Activated CD4-positive, alpha-beta T cell treated with anti-CD3 and anti-CD28 coated beads for 36 hours (primary cell): ENCODE data around the gene KAZN. TPM values are rescaled to one million over a fixed set of nuclear protein-coding genes. Genes with fewer than 3 reads are reported as not detected.

Experiments used
- ATAC-seq: fragments of 200-7000 bp; cut with Tn5 transposase; one replicate; pipeline ENCODE4 v1.10.0; 2021; ENCODE audit warnings: mild to moderate bottlenecking, moderate library complexity
- CTCF ChIA-PET: fragments of 350-600 bp; sonication (Branson Sonifier 250); formaldehyde crosslinking; loops from one replicate; lab custom pipeline; 2021; ENCODE audit warnings: antibody characterized with exemption; lab: Charles Lee
- POLR2A ChIA-PET: fragments of 350-600 bp; sonication (Branson Sonifier 250); formaldehyde crosslinking; loops from one replicate; lab custom pipeline; 2021; ENCODE audit warnings: antibody characterized with exemption, inconsistent platforms; lab: Charles Lee
- DNase-seq: peaks from one replicate; pipeline ENCODE4 v3.0.0-alpha.2; 2020
- H3K27ac Mint-ChIP-seq: one replicate; pipeline ENCODE4 v1.8.0; 2021; ENCODE audit warnings: mixed read lengths
- H3K27me3 Mint-ChIP-seq: one replicate; pipeline ENCODE4 v1.8.0; 2021; ENCODE audit warnings: mixed read lengths
- H3K36me3 Mint-ChIP-seq: one replicate; pipeline ENCODE4 v1.8.0; 2021; ENCODE audit warnings: low read depth, mixed read lengths
- H3K4me1 Mint-ChIP-seq: one replicate; pipeline ENCODE4 v1.8.0; 2021; ENCODE audit warnings: mixed read lengths
- H3K4me3 Mint-ChIP-seq: one replicate; pipeline ENCODE4 v1.8.0; 2021; ENCODE audit warnings: mild to moderate bottlenecking, moderate library complexity, mixed read lengths
- H3K9me3 Mint-ChIP-seq: one replicate; pipeline ENCODE4 v1.8.0; 2021; ENCODE audit warnings: low read depth, mixed read lengths
- intact Hi-C, 2 experiments: fragments of 100-400 bp; cut with DNase I in 1 of 2; cut with micrococcal nuclease in 1 of 2; formaldehyde crosslinking; loops; one replicate each; pipeline versions ENCODE4 v1.14.2 to v1.15.1; 2022 to 2024; cut with DNase I, micrococcal nuclease
- total RNA-seq, 2 experiments: library from RNA; stranded (reverse); gene quantifications; one replicate each; pipeline ENCODE4 v1.2.3, GENCODE V29; 2021

The KAZN gene
- total RNA-seq, 2 experiments from 2014 or later = 0.89 to 0.90 TPM

GRCh38 chr1:14778541-14778897 is 180.0 kb downstream of the KAZN start:
- ChIA-PET CTCF (interaction anchor here (0.6 to 1.4 kb wide), 5 partner anchors 10 to 1134 kb away, joined by 3 to 5 read pairs (median 4); no protein-coding TSS in a partner anchor), POLR2A (no interaction called here)
- H3K27ac Mint-ChIP-seq = no peak overlapping the region
- no peaks in the 10 kb centered on the region for H3K9me3 Mint-ChIP-seq
- no peak for DNase-seq
- intact Hi-C loops = loop anchor here in 1 of 2 experiments (5.0 kb wide), 1 partner anchor 269 kb away; no protein-coding TSS in a partner anchor
- H3K4me1 Mint-ChIP-seq = no peaks in the 10 kb centered on the region
- ATAC-seq = no peak
- no peak overlapping the region for H3K4me3 Mint-ChIP-seq
- no peaks in the 10 kb centered on the region for H3K36me3 Mint-ChIP-seq
- peaks cover 3% of the 10 kb centered on the region for H3K27me3 Mint-ChIP-seq

- intact Hi-C loops = loop anchor here (1.0 to 5.0 kb wide), 2 partner anchors 248 to 268 kb away; no protein-coding TSS in a partner anchor
- H3K9me3 Mint-ChIP-seq = no peaks in the 10 kb centered on the region
Measured at GRCh38 chr1:14778898-14779865, 180.7 kb downstream of the KAZN start.

GRCh38 chr1:14780271-14780670 is 181.8 kb downstream of the KAZN start:
- Mint-ChIP-seq H3K4me1 (no peaks in the 10 kb centered on the region), H3K4me3 (no peak overlapping the region), H3K36me3 (no peaks in the 10 kb centered on the region), H3K27ac (no peak overlapping the region), H3K27me3 (peaks cover 3% of the 10 kb centered on the region), H3K9me3 (no peaks in the 10 kb centered on the region)
- POLR2A ChIA-PET = no interaction called here
- DNase-seq (no peak), ATAC-seq (no peak)
- intact Hi-C loops = loop anchor here in 1 of 2 experiments (5.0 kb wide), 1 partner anchor 267 kb away; no protein-coding TSS in a partner anchor
- CTCF ChIA-PET = interaction anchor here (0.6 to 0.9 kb wide), 2 partner anchors 24 to 28 kb away, joined by 3 read pairs; no protein-coding TSS in a partner anchor

More at GRCh38 chr1:14778898-14779865, 180.7 kb downstream of the KAZN start:
- H3K36me3 Mint-ChIP-seq = no peaks in the 10 kb centered on the region
- peaks cover 3% of the 10 kb centered on the region for H3K27me3 Mint-ChIP-seq
- H3K27ac Mint-ChIP-seq = no peak overlapping the region
- ChIA-PET POLR2A (no interaction called here), CTCF (interaction anchor here (0.6 to 1.4 kb wide), 6 partner anchors 9 to 267 kb away, joined by 3 to 5 read pairs (median 4); no protein-coding TSS in a partner anchor)
- H3K4me3 Mint-ChIP-seq = no peak overlapping the region
- no peaks in the 10 kb centered on the region for H3K4me1 Mint-ChIP-seq
- ATAC-seq = peak; percentile 16
- DNase-seq = peak; percentile 62

GRCh38 chr1:14781811-14782210 is 183.3 kb downstream of the KAZN start:
- intact Hi-C loops = loop anchor here in 1 of 2 experiments (5.0 kb wide), 1 partner anchor 265 kb away; no protein-coding TSS in a partner anchor
- Mint-ChIP-seq H3K27ac (no peak overlapping the region), H3K27me3 (peaks cover 3% of the 10 kb centered on the region), H3K4me1 (no peaks in the 10 kb centered on the region), H3K36me3 (no peaks in the 10 kb centered on the region), H3K4me3 (no peak overlapping the region), H3K9me3 (no peaks in the 10 kb centered on the region)
- POLR2A ChIA-PET = no interaction called here
- ATAC-seq (no peak), DNase-seq (no peak)
- CTCF ChIA-PET = no interaction called here

- no peaks in the 10 kb centered on the region for H3K4me1 Mint-ChIP-seq
- POLR2A ChIA-PET = interaction anchor here (0.6 kb wide), 1 partner anchor 926 kb away, joined by 3 read pairs; no protein-coding TSS in a partner anchor
- H3K27ac Mint-ChIP-seq = no peak overlapping the region
- peaks cover 3% of the 10 kb centered on the region for H3K27me3 Mint-ChIP-seq
- ATAC-seq (no peak), DNase-seq (no peak)
- intact Hi-C loops = loop anchor here in 1 of 2 experiments (5.0 kb wide), 1 partner anchor 264 kb away; no protein-coding TSS in a partner anchor
- H3K36me3 Mint-ChIP-seq = no peaks in the 10 kb centered on the region
- CTCF ChIA-PET = no interaction called here
- H3K9me3 Mint-ChIP-seq = no peaks in the 10 kb centered on the region
- no peak overlapping the region for H3K4me3 Mint-ChIP-seq
Measured at GRCh38 chr1:14782741-14783591, 184.5 kb downstream of the KAZN start.

GRCh38 chr1:14783592-14783886 is 185.1 kb downstream of the KAZN start:
- no peaks in the 10 kb centered on the region for H3K4me1 Mint-ChIP-seq
- no peaks in the 10 kb centered on the region for H3K9me3 Mint-ChIP-seq
- no peak overlapping the region for H3K27ac Mint-ChIP-seq
- intact Hi-C loops = loop anchor here in 1 of 2 experiments (5.0 kb wide), 1 partner anchor 264 kb away; no protein-coding TSS in a partner anchor
- DNase-seq = no peak
- no peaks in the 10 kb centered on the region for H3K36me3 Mint-ChIP-seq
- CTCF ChIA-PET = no interaction called here
- ATAC-seq = no peak
- no peak overlapping the region for H3K4me3 Mint-ChIP-seq
- POLR2A ChIA-PET = no interaction called here
- peaks cover 3% of the 10 kb centered on the region for H3K27me3 Mint-ChIP-seq

GRCh38 chr1:14784790-14785773 is 186.6 kb downstream of the KAZN start:
- Mint-ChIP-seq H3K4me1 (no peaks in the 10 kb centered on the region), H3K27me3 (no peaks in the 10 kb centered on the region), H3K36me3 (no peaks in the 10 kb centered on the region), H3K27ac (no peak overlapping the region), H3K9me3 (no peaks in the 10 kb centered on the region), H3K4me3 (no peak overlapping the region)
- ATAC-seq = no peak
- CTCF ChIA-PET = no interaction called here
- intact Hi-C loops = loop anchor here in 1 of 2 experiments (5.0 kb wide), 1 partner anchor 262 kb away; no protein-coding TSS in a partner anchor
- no peak for DNase-seq
- POLR2A ChIA-PET = no interaction called here

- Mint-ChIP-seq H3K27me3 (no peaks in the 10 kb centered on the region), H3K4me3 (no peak overlapping the region), H3K27ac (no peak overlapping the region), H3K4me1 (no peaks in the 10 kb centered on the region), H3K36me3 (no peaks in the 10 kb centered on the region), H3K9me3 (no peaks in the 10 kb centered on the region)
- intact Hi-C loops = no loop called here
- ATAC-seq (no peak), DNase-seq (no peak)
- ChIA-PET CTCF (interaction anchor here (0.8 to 1.6 kb wide), 2 partner anchors 12 to 233 kb away, joined by 3 to 4 read pairs; no protein-coding TSS in a partner anchor), POLR2A (no interaction called here)
Measured at GRCh38 chr1:14786109-14786675, 187.7 kb downstream of the KAZN start.

GRCh38 chr1:14786681-14787080 is 188.2 kb downstream of the KAZN start:
- DNase-seq (no peak), ATAC-seq (no peak)
- Mint-ChIP-seq H3K27ac (no peak overlapping the region), H3K27me3 (no peaks in the 10 kb centered on the region), H3K36me3 (no peaks in the 10 kb centered on the region), H3K4me3 (no peak overlapping the region), H3K4me1 (no peaks in the 10 kb centered on the region), H3K9me3 (no peaks in the 10 kb centered on the region)
- ChIA-PET CTCF (interaction anchor here (0.8 to 1.6 kb wide), 2 partner anchors 11 to 232 kb away, joined by 3 to 4 read pairs; no protein-coding TSS in a partner anchor), POLR2A (no interaction called here)
- intact Hi-C loops = no loop called here

- no peaks in the 10 kb centered on the region for H3K9me3 Mint-ChIP-seq
- no peak overlapping the region for H3K27ac Mint-ChIP-seq
- CTCF ChIA-PET = interaction anchor here (1.0 to 1.6 kb wide), 2 partner anchors 9 to 11 kb away, joined by 4 read pairs; no protein-coding TSS in a partner anchor
- no peaks in the 10 kb centered on the region for H3K36me3 Mint-ChIP-seq
- DNase-seq (no peak), ATAC-seq (no peak)
- H3K4me1 Mint-ChIP-seq = no peaks in the 10 kb centered on the region
- H3K27me3 Mint-ChIP-seq = no peaks in the 10 kb centered on the region
- POLR2A ChIA-PET = no interaction called here
- intact Hi-C loops = no loop called here
- no peak overlapping the region for H3K4me3 Mint-ChIP-seq
Measured at GRCh38 chr1:14787604-14788003, 189.1 kb downstream of the KAZN start.
